Lower leg skin (tissue), 4 donors: ENCODE data around the gene ACTA2. TPM values are rescaled to one million over a fixed set of nuclear protein-coding genes. Genes with fewer than 3 reads are reported as not detected.

Source experiments
- DNase-seq, 2 donors: peaks; one replicate each; pipeline ENCODE4 v3.0.0-alpha.2; 2019; ENCODE audit warnings: low spot score in 2 of 2
- H3K4me3 ChIP-seq: fragments of 200-600 bp; sonication (generic); 2 replicates; pipeline ENCODE4 v1.5.1; 2017; ENCODE audit warnings: mild to moderate bottlenecking, low read depth; ENCODE audit not compliant: poor library complexity, severe bottlenecking
- POLR2A ChIP-seq, 2 donors: fragments of 450-650 bp; IDR thresholded peaks; one replicate each; pipeline ENCODE4 v1.6.1; 2016 to 2017; ENCODE audit warnings: antibody characterized with exemption in 2 of 2, mild to moderate bottlenecking in 1 of 2, moderate library complexity in 1 of 2
- WGBS, 2 donors: methylation state at CpG; one replicate each; pipeline ENCODE4 v1.1.5; 2018; 5-methylcytosine and 5-hydroxymethylcytosine counted together
- intact Hi-C: fragments of 100-400 bp; cut with DNase I; formaldehyde crosslinking; loops from one replicate; pipeline ENCODE4 v1.15.0; 2023; ENCODE audit warnings: low total_unique reads
- total RNA-seq, 4 donors: library from RNA; depleted of rRNA; stranded (reverse); fragments of >200 nt; gene quantifications; one replicate each; pipeline ENCODE4 v1.1.0, GENCODE V29; 2016
- TF ChIP-seq, protein P1 (sequence below), 3 donors: fragments of 450-650 bp; IDR thresholded peaks; one replicate each; pipeline ENCODE4 v1.5.1; 2016; ENCODE audit warnings: antibody characterized with exemption in 3 of 3, mild to moderate bottlenecking in 3 of 3, moderate library complexity in 2 of 3

ACTA2 gene
- total RNA-seq, 4 donors from 2014 or later: 66.4 to 344 (median 129) TPM

DNA sequence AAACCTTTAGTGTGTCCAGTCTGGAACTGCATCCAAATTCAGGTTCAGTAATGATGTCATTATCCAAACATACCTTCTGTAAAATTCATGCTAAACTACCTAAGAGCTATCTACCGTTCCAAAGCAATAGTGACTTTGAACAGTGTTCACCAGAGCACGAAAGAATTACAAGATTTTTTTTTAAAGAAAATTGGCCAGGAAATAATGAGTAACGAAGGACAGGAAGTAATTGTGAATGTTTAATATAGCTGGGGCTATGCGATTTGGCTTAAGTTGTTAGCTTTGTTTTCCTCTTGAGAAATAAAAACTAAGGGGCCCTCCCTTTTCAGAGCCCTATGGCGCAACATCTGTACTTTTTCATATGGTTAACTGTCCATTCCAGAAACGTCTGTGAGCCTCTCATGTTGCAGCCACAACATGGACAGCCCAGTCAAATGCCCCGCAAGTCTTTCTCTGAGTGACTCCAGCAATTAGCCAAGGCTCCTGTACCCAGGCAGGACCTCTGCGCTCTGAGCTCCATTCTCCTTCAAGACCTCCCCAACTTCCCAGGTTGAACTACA lies 37.3 kb upstream of the ACTA2 start:
- DNase-seq: peak in 1 of 2 donors; percentile 92
- WGBS, 2 donors: 7 to 10% methylated on average over 8 of the region's 8 CpGs
- TF ChIP-seq POLR2A (IDR thresholded peaks at IDR 0.05): no peak
- TF ChIP-seq, protein P1, sequence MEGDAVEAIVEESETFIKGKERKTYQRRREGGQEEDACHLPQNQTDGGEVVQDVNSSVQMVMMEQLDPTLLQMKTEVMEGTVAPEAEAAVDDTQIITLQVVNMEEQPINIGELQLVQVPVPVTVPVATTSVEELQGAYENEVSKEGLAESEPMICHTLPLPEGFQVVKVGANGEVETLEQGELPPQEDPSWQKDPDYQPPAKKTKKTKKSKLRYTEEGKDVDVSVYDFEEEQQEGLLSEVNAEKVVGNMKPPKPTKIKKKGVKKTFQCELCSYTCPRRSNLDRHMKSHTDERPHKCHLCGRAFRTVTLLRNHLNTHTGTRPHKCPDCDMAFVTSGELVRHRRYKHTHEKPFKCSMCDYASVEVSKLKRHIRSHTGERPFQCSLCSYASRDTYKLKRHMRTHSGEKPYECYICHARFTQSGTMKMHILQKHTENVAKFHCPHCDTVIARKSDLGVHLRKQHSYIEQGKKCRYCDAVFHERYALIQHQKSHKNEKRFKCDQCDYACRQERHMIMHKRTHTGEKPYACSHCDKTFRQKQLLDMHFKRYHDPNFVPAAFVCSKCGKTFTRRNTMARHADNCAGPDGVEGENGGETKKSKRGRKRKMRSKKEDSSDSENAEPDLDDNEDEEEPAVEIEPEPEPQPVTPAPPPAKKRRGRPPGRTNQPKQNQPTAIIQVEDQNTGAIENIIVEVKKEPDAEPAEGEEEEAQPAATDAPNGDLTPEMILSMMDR (IDR thresholded peaks at IDR 0.05): no peak
- H3K4me3 ChIP-seq: no peak overlapping the region
- intact Hi-C loops: loop anchor here (5.0 kb wide), 1 partner anchor 53 kb away; no protein-coding TSS in a partner anchor

GRCh38 chr10:88989423-88989822 lies 36.9 kb upstream of the ACTA2 start:
- TF ChIP-seq, protein P1 (IDR thresholded peaks at IDR 0.05): no peak
- TF ChIP-seq POLR2A (IDR thresholded peaks at IDR 0.05): no peak
- intact Hi-C loops: loop anchor here (5.0 kb wide), 1 partner anchor 52 kb away; no protein-coding TSS in a partner anchor
- WGBS, 2 donors: 76 to 77% methylated on average over 2 of the region's 2 CpGs
- H3K4me3 ChIP-seq: no peak overlapping the region
- no peak for DNase-seq

DNA sequence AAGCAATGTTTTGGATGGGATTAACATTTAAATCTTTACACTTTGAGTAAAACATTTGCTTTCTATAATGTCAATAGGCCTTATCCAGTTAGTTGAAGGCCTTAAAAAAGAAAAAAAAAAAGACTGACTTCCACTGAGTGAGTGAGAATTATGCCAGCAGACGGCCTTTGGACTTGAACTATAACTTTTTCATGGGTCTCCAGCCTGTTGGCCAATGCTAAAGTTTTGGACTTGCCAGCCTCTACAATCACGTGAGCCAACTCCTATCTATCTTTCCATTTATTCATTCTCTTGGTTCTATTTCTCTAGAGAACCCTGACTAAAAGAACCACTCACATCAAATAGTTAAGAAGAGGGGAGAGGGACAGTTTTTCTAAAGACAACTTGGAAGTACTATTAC lies 35.3 kb upstream of the ACTA2 start:
- intact Hi-C loops: loop anchor here (5.0 kb wide), 1 partner anchor 51 kb away; no protein-coding TSS in a partner anchor
- DNase-seq: no peak
- H3K4me3 ChIP-seq: no peak overlapping the region
- WGBS, 2 donors: 33 to 37% methylated on average over 2 of the region's 2 CpGs
- TF ChIP-seq, protein P1 (IDR thresholded peaks at IDR 0.05): no peak
- no peak for TF ChIP-seq POLR2A (IDR thresholded peaks at IDR 0.05)

- no peak for DNase-seq
- no peak for TF ChIP-seq POLR2A (IDR thresholded peaks at IDR 0.05)
- TF ChIP-seq, protein P1 (IDR thresholded peaks at IDR 0.05): no peak
- H3K4me3 ChIP-seq: no peak overlapping the region
- intact Hi-C loops: loop anchor here (5.0 kb wide), 1 partner anchor 50 kb away; no protein-coding TSS in a partner anchor
These were observed 34.7 kb upstream of the ACTA2 start for GRCh38 chr10:88987243-88987725.

- no peak overlapping the region for H3K4me3 ChIP-seq
- intact Hi-C loops: loop anchor here (5.0 kb wide), 1 partner anchor 49 kb away; no protein-coding TSS in a partner anchor
- TF ChIP-seq, protein P1 (IDR thresholded peaks at IDR 0.05): no peak
- no peak for TF ChIP-seq POLR2A (IDR thresholded peaks at IDR 0.05)
- 13 to 18% methylated on average over 2 of the region's 2 CpGs for WGBS, 2 donors
- DNase-seq: no peak
These were observed 34.1 kb upstream of the ACTA2 start for GRCh38 chr10:88986549-88987242.
